ENCODE results near the gene PLD3.
"Not testable (repeated sequence)": the region's sequence is repeated elsewhere in the genome, so short reads cannot be mapped to it uniquely, and the experiment has no call there.

The PLD3 gene

GRCh38 chr19:40365613-40366401 is 17.3 kb downstream of the PLD3 start:
- DNase-seq, result peak; percentile 80

DNA sequence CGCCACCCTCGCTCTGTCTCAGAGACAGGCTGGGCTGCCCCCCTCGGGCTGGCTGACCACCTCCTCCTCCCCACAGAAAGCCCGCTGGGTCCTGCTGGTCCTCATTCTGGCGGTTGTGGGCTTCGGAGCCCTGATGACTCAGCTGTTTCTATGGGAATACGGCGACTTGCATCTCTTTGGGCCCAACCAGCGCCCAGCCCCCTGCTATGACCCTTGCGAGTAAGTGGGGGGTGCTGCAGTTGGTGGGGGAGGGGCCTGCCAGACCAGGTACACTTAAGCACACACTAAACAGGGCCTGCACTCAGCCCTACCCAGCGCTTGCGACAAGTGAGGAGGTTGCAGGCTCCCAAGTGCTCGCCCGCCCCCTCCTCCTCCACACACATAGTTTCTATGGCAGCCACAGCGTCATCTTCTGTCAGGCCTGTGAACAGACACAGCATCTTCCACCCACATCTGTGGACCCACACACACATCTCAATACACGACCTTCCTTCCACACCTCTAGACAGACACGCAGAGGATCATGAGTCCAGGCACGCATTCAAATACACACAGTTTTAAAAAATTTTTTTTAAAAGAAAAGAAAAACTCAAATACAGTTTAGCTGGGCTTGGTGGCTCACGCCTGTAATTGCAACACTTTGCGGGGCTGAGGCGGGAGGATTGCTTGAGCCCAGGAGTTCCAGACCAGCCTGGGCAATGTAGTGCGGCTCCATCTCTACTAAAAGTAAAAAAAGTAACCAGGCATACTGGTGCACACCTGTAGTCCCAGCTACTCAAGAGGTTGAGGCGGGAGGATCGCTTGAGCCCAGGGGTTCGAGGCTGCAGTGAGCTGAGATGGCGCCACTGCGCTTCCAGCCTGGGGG is 18.4 kb downstream of the PLD3 start:
- DNase-seq, result no peak

DNA sequence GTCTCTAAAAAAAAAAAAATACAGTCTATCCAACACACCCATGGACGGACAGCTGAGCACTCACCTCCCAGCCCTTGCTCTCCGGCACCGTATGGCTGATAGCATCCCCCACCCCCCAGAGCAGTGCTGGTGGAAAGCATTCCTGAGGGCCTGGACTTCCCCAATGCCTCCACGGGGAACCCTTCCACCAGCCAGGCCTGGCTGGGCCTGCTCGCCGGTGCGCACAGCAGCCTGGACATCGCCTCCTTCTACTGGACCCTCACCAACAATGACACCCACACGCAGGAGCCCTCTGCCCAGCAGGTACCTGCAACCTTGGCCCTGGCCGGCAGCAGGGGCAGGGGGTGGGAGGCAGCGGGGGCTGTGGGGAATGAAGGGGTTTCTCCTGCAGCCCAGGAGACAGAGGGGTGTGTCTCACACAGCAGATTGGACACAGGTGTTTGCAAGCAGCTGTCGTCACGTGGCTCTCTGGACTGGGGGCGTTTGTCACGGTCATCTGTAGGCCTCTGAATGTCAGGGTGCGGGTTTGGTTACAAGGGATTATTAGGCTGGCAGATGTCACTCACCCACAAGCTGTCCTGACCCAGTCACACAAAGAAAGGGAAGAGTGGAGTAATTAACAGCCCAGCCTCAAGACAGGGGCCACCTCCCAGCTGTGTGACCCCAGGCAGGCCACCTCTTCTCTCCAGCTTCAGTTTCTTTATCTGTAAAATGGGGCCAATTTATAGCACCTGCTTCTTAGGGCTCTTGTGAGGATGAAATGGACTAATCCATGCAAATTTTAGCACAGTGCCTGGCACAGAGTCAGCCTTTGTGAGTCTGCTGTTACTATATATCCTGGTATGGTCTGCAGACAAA is 19.3 kb downstream of the PLD3 start:
- DNase-seq, result peak; percentile 31

DNA sequence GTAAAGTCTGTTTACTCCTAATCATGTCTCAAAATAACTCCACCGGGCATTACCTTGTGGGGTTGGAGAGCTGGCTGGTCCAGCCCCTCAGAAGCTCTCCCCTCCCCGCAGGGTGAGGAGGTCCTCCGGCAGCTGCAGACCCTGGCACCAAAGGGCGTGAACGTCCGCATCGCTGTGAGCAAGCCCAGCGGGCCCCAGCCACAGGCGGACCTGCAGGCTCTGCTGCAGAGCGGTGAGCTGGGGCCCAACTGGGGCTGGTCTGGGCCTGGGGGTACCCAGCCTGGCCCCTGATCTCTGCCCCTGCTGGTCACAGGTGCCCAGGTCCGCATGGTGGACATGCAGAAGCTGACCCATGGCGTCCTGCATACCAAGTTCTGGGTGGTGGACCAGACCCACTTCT is 21.3 kb downstream of the PLD3 start:
- DNase-seq, result no peak

- DNase-seq, result not testable (repeated sequence)
Observed at GRCh38 chr19:40370253-40370652, 21.8 kb downstream of the PLD3 start.

DNA sequence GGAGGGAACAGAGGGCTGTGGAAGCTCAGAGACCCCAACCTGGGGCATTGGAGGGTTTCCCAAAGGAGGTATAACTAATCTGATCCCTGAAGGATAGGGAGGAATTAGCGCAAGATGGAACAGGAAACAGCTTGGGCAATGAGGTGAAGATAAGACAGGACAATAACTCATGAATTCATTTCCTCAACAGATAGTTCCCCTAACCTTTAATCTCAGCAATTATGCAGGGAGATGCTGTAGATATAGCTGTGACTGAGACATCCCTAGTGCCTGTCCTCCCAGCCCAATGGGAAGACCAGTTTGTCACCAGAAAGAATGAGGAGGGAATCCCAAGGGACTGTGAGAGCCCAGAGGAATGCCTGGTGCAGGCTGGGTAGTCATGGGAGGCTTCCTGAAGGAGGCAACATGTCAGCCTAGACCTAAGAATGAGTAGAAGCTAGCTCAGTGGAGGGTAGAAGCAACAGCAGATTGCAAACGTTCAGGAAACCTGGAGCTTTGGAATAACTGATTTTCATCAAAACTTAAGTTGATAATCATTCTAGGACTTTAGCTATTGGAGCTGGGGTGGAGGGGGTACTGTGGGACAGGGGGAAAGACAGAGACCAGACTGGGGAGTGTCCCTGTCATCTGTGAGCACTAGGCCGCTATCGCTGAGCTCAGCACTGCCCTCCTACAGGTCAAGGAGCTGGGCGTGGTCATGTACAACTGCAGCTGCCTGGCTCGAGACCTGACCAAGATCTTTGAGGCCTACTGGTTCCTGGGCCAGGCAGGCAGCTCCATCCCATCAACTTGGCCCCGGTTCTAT is 22.7 kb downstream of the PLD3 start:
- no peak for DNase-seq

GRCh38 chr19:40371802-40372122 is 23.3 kb downstream of the PLD3 start:
- no peak for DNase-seq

DNA sequence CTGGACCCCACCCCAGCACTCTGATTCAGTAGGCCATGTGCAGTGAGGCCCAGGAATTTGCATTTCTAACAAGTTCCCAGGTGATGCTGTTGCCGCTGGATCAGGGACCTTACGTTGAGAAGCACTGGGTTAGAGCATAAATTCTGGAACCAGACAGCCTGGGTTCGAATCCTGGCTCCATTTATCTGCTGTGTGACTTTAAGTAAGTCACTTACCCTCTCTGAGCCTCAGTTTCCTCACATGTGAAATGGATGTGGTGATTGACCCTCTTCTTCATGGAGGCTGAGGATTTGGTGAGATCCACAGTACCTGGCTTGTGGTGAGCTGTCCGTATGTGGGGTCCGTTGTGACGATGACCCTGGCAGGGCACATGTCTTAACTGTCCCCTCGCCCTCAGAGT is 25.6 kb downstream of the PLD3 start:
- no peak for DNase-seq

DNA sequence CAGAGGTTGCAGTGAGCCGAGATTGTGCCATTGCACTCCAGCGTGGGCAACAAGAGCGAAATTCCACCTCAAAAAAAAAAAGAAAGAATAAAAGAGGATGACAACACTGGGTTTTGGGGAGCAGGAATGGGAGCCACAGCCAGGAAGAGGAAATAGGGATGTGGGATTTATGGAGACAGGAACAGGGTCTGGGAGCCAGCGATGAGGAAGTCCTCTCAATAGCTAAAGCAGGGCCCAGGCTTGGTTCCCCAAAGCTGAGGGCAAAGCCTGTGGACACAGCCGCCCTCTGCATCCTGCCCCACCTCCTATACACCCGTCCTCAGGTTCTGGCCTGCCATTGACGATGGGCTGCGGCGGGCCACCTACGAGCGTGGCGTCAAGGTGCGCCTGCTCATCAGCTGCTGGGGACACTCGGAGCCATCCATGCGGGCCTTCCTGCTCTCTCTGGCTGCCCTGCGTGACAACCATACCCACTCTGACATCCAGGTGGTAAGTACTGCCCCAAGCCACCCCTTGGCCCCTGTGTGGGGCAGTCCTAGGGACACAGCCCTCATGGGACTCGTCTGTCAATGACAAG is 27.9 kb downstream of the PLD3 start:
- no peak for DNase-seq

DNA sequence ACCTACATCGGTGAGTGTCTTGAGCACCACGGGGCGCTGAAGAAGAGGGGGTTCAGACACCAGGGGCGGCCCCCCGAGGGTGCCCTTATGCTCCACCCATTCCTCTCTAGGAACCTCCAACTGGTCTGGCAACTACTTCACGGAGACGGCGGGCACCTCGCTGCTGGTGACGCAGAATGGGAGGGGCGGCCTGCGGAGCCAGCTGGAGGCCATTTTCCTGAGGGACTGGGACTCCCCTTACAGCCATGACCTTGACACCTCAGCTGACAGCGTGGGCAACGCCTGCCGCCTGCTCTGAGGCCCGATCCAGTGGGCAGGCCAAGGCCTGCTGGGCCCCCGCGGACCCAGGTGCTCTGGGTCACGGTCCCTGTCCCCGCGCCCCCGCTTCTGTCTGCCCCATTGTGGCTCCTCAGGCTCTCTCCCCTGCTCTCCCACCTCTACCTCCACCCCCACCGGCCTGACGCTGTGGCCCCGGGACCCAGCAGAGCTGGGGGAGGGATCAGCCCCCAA is 29.4 kb downstream of the PLD3 start:
- no peak for DNase-seq

DNA sequence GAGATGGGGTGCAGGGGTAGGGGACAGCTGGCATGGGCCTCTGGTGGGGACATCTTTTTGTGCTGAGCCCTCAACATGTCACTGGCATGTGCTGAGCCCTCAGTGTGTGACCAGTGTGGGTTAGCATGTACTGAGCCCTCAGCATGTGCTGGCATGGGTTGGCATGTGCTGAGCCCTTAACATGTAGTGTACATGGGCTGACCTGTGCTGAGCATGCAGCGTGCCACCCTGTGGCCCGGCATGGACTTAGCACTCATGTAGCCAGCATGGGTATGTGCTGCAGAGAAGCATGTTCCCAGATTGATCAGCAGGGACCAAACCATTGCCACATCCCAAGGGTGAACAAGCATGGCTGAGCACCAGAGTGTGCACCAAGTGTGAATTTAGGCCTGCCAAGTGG is 30.0 kb downstream of the PLD3 start:
- no peak for DNase-seq

DNA sequence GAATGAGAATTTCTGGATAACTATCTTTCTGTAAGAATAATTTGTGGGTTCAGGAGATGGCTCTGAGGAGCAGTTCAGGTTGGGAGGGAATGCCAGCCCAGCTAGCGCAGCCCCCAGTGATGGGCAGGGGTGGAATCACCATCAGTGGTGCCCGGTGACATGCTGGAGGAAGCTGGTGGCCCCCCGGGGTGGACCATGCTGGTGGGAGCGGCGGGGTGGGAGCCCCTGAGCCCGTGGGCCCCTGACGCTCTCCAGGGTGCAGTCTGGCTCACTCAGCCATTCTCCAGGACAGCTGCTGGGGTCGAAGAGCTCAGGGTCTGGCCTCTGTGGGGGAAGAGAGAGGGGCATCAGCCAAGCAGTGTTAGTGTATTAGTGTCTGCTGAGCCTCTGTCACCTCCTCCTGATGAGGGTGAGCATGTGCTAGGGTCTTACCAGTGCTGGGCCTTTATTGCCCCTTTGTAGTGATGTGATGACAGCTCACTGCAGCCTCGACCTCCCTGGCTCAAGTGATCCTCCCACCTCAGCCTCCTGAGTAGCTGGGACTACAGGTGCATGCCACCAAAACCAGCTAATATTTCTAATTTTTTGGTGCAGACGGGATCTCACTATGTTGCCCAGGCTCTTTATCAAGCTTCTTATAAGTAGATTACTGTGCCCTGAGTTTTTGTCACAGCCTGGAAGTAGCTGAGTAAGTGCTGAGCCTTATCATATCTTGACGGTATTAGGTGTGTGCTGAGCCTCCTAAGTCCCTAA is 31.1 kb downstream of the PLD3 start:
- DNase-seq, result no peak

DNA sequence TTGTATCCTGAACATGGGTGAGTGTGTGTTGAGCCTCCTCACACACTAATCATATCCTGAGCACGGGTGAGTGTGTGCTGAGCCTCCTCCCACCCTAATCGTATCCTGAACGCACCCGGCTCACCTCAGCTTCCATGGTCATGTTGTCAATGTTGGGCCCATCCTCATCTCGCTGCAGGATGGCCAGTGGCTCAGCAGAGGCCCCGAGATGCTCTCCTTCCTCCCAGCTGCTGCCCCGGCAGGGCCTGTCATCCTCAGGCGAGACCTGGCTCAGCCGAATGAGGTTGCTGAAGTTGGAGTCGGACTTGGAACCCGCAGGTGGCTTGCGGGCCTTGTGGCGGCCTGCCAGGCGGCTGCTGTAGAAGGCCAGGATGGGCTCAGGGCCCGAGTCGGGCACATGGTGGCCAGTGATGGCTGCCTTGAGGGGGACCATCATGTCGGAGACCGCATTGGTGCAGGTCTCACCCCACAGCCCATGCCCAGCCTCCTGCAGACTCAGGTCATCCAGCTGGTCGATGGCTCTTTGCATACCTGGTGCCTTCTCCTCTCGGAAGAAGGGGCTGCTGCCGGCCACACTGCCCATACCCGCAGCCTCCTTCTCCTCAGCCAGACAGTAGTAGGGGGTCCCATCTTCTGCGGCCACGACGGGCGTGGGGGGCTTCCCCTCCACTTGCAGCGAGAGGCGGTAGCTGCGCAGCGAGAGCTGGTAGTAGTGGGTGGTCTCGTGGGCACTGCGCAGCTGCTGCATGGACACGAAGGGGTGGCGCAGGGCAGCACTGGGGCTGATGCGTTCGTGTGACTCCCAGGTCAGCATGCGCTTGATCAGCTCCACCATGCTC is 31.9 kb downstream of the PLD3 start:
- no peak for DNase-seq

DNA sequence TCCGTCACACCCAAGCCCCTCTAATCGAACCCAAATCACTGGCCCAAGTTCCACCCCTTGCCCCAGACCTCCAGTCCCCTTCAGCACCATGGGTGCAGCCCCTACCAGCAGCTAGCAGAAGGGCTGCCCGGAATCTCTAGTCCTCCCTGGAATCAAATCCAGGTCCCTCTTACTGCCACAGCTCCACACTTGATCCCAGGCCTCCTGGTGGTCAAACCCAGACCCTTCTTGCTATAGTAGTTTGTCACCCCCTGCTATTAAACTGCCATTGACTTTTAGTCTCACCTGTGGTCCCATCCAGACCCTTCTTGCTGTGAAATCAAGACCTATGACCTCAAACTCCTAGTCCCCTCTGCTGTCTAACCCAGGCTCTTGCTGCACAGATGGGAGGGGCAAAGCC is 32.8 kb downstream of the PLD3 start:
- no peak for DNase-seq

DNA sequence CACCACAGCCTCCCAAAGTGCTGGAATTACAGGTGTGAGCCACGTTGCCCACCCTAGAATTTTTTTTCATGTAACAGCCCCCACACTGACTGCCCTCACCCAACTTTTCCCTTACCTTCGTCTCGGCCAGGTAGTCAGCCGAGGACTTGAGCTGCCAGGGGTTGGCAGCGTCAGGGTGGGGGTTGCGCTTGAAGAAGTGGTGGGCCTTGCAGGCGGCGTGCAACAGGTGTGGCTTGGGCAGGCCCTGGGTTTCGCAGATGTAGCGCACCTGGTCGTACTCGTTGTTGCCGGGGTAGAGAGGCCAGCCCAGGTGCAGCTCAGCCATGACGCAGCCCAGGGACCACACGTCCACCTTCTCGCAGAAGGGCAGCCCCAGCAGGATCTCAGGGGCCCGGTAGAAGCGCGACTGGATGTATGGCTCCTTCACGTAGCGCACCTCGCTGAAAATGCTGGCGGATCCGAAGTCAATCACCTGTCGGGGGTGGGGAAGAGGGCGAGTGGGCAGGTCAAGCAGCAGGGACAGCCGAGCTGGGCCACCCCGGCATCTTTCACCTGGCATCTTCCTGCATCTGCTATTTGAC is 35.3 kb downstream of the PLD3 start:
- no peak for DNase-seq

DNA sequence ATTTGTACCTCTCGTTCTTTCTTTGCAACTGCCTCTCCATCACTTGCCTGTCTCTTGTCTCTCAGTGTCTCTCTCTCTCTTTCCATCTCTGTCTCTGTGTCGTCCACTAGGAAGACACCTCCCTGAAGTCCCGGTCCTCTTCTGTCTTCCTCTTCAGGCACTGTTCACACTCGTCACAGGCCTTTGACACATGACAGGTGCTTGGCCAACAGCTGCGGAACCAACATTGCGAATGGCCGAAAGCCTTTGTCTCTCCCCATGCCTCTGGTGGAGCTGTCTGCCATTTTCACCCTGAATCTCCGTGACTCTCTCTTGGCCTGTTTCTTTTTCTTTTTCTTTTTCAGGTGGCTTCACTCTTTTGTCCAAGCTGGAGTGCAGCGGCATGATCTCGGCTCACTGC is 38.7 kb downstream of the PLD3 start:
- no peak for DNase-seq

GRCh38 chr19:40388481-40388880 is 40.0 kb downstream of the PLD3 start:
- DNase-seq, result no peak

DNA sequence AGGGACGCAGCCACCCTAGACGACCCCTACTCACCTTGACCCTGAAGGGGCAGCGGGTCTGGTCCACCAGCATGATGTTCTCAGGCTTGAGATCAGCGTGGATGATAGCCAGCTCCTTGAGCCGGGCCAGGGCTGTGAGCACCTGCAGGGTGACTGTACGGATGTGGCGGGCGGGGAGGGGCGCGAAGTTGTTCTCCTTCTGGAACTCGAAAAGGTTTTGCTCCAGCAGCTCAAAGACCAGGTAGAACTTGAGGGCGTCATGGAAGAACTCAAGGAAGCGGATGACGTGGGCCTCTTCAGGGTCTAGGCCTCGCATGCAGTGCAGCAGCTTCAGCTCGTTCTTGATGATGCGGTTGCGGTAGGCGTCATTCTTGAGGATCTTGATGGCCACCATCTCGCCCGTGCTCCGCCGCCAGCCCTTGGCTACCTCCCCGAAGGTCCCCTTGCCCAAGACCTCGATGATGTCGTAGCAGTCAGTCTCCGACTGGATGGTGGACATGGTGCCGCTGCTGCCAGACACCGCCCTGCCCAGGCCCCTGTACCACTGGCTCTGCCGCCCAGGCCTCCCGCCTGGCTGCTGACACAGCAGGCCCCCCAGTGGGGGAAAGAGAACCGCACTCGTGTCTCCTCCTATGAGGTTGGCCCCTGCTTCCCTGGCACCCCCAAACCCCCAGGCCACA is 41.0 kb downstream of the PLD3 start:
- no peak for DNase-seq

DNA sequence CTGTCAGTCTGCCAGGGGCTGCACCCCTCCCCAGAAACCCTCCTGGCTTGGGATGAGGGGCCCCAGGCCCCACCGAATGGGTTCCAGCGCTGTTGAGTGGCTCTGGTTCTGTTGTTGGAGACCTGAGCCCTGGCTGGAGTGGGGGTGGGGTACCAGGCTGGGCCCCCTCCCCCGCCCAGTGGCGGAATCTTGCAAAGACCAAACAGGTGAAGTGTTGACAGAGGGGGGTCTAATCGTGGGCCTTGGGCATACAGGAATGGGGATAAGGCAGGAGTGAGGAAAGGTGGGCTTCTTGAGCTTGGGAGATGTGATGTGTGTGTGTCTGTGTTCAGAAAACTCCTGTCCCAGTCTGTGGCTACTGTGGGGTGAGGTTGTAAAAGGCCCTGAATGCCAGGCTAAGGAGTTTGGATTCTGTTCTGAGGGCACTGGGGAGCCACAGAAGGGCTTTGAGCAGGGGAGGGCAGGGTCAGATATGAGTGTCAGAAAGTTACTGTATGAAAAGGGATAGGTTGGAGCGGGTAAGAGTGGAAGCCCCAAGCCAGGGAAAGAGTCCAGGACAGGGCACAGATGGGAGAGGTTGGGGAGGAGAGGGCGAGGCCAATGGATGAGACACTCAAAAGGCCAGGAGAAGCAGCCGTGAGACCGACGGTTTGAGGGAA is 41.7 kb downstream of the PLD3 start, which contains the start of gene HIPK4:
TSS of gene HIPK4 (minus strand) at position 98 of the 659 bp plus-strand sequence. CDS start 279 bp downstream, outside the sequence.
- no peak for DNase-seq
